Immature natural killer cell (primary cell): ENCODE measurements around the gene HRK. TPM values are rescaled to one million over a fixed set of nuclear protein-coding genes. Genes with fewer than 3 reads are reported as not detected.

Experiments used
- DNase-seq, 3 donors: peaks; one replicate each; pipeline ENCODE4 v3.0.0; 2022; ENCODE audit warnings: mixed read lengths in 1 of 3
- H3K27ac Mint-ChIP-seq, 6 donors: one replicate each; pipeline ENCODE4 v1.8.0; 2020; ENCODE audit warnings: mixed read lengths in 6 of 6, mild to moderate bottlenecking in 5 of 6, inconsistent platforms in 4 of 6, moderate library complexity in 3 of 6
- H3K27me3 Mint-ChIP-seq, 3 donors: one replicate each; pipeline ENCODE4 v1.8.0; 2020 to 2021; ENCODE audit warnings: low read depth in 3 of 3, mild to moderate bottlenecking in 3 of 3, mixed read lengths in 3 of 3, moderate library complexity in 3 of 3, inconsistent platforms in 1 of 3
- H3K36me3 Mint-ChIP-seq, 3 donors: one replicate each; pipeline ENCODE4 v1.8.0; 2020; ENCODE audit warnings: mixed read lengths in 3 of 3, inconsistent platforms in 2 of 3, mild to moderate bottlenecking in 2 of 3
- H3K4me1 Mint-ChIP-seq, 2 donors: one replicate each; pipeline ENCODE4 v1.8.0; 2020; ENCODE audit warnings: inconsistent platforms in 2 of 2, mild to moderate bottlenecking in 2 of 2, mixed read lengths in 2 of 2, moderate library complexity in 1 of 2
- H3K4me3 Mint-ChIP-seq, 5 donors: one replicate each; pipeline ENCODE4 v1.8.0; 2020; ENCODE audit warnings: mild to moderate bottlenecking in 5 of 5, mixed read lengths in 5 of 5, inconsistent platforms in 3 of 5, moderate library complexity in 3 of 5
- H3K9me3 Mint-ChIP-seq, 6 donors: one replicate each; pipeline ENCODE4 v1.8.0; 2020; ENCODE audit warnings: mild to moderate bottlenecking in 6 of 6, mixed read lengths in 6 of 6, inconsistent platforms in 4 of 6, moderate library complexity in 3 of 6
- polyA plus RNA-seq, 3 donors: library from polyadenylated mRNA; unstranded; fragments of 300-500 nt; fragmentation: Illumina TruSeq; gene quantifications; one replicate each; pipeline ENCODE4 v1.2.3, GENCODE V29; 2021

The HRK gene
- polyA plus RNA-seq, 3 donors from 2014 or later: not detected

DNA sequence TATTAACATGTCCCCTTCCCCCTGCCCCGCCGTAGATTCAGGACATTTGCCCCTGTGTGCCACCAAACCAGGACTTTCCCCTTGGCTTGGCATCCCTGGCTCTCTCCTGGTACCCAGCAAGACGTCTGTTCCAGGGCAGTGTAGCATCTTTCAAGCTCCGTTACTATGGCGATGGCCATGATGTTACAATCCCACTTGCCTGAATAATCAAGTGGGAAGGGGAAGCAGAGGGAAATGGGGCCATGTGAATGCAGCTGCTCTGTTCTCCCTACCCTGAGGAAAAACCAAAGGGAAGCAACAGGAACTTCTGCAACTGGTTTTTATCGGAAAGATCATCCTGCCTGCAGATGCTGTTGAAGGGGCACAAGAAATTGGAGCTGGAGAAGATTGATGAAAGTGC is 28.9 kb downstream of the HRK start:
- Mint-ChIP-seq H3K36me3 (no peaks in the 10 kb centered on the region), H3K27ac (no peak overlapping the region), H3K4me3 (no peak overlapping the region), H3K4me1 (no peaks in the 10 kb centered on the region), H3K9me3 (no peaks in the 10 kb centered on the region), H3K27me3 (peaks cover 4 to 9% (median 7%) of the 10 kb centered on the region in 3 donors)
- DNase-seq: no peak

- H3K4me1 Mint-ChIP-seq: no peaks in the 10 kb centered on the region
- no peak overlapping the region for H3K4me3 Mint-ChIP-seq
- no peak for DNase-seq
- no peaks in the 10 kb centered on the region for H3K36me3 Mint-ChIP-seq
- H3K27me3 Mint-ChIP-seq: peaks cover 3 to 7% (median 3%) of the 10 kb centered on the region in 3 donors
- H3K27ac Mint-ChIP-seq: no peak overlapping the region
- no peaks in the 10 kb centered on the region for H3K9me3 Mint-ChIP-seq
Measured at GRCh38 chr12:116849216-116849615, 32.0 kb downstream of the HRK start.

GRCh38 chr12:116843085-116843484 is 38.2 kb downstream of the HRK start:
- no peak for DNase-seq
- no peak overlapping the region for H3K27ac Mint-ChIP-seq
- H3K4me1 Mint-ChIP-seq: no peaks in the 10 kb centered on the region
- H3K4me3 Mint-ChIP-seq: no peak overlapping the region
- no peaks in the 10 kb centered on the region for H3K9me3 Mint-ChIP-seq
- H3K27me3 Mint-ChIP-seq: peaks cover 0 to 2% (median 0%) of the 10 kb centered on the region in 3 donors
- no peaks in the 10 kb centered on the region for H3K36me3 Mint-ChIP-seq

DNA sequence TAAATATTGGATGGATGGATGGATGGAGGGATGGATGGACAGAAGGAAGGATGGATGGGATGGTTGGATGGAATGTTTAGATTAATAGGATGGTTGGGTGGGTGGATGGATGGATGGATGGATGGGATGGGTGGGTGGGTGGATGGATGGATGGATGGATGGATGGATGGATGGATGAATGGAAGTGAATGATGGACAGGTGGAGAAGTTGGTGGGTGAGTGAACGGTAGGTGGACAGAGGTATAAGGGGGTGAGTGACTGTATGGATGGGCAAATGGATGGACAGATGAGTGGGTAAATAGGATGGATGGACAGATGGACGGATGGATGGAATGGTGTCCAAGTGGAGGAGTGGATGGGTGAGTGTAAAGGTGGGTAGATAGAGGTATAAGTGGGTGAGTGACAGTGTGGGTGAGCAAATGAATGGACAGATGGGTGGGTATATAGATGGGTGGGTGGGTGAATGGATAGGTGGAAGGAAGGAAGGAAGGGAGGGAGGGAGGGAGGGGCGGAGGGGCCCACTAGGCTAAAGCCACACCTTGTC is 41.9 kb downstream of the HRK start:
- no peaks in the 10 kb centered on the region for H3K4me1 Mint-ChIP-seq
- no peaks in the 10 kb centered on the region for H3K9me3 Mint-ChIP-seq
- DNase-seq: no peak
- no peak overlapping the region for H3K4me3 Mint-ChIP-seq
- peaks cover 0 to 4% (median 3%) of the 10 kb centered on the region in 3 donors for H3K36me3 Mint-ChIP-seq
- no peak overlapping the region for H3K27ac Mint-ChIP-seq
- H3K27me3 Mint-ChIP-seq: no peaks in the 10 kb centered on the region

DNA sequence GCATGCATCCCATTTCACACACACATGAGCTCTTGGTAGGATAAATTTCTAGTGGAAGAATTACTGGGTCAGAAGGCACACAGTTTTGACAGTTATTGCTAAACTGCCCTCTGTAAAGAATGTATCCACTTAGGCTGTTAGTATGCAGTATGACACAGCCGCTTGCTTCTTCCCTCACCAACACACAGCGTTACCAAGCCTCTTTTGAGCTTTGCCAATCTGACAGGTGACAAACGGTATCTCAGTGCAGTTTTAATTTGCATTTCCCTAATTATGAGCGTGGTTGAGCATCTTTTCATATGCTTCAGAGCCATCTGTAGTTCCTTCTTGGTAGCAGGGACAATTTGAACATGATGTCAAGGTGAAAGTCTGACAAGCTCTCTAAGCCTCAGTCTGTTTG is 42.9 kb downstream of the HRK start:
- no peaks in the 10 kb centered on the region for H3K27me3 Mint-ChIP-seq
- no peak for DNase-seq
- no peak overlapping the region for H3K27ac Mint-ChIP-seq
- peaks cover 0 to 4% (median 4%) of the 10 kb centered on the region in 3 donors for H3K36me3 Mint-ChIP-seq
- H3K9me3 Mint-ChIP-seq: no peaks in the 10 kb centered on the region
- H3K4me3 Mint-ChIP-seq: no peak overlapping the region
- no peaks in the 10 kb centered on the region for H3K4me1 Mint-ChIP-seq

- no peak overlapping the region for H3K4me3 Mint-ChIP-seq
- no peaks in the 10 kb centered on the region for H3K4me1 Mint-ChIP-seq
- DNase-seq: no peak
- no peaks in the 10 kb centered on the region for H3K27me3 Mint-ChIP-seq
- peaks cover 0 to 4% (median 4%) of the 10 kb centered on the region in 3 donors for H3K36me3 Mint-ChIP-seq
- no peaks in the 10 kb centered on the region for H3K9me3 Mint-ChIP-seq
- peak overlapping the region in 1 of 6 donors; percentile 27 for H3K27ac Mint-ChIP-seq
Measured at GRCh38 chr12:116837097-116837496, 44.1 kb downstream of the HRK start.

DNA sequence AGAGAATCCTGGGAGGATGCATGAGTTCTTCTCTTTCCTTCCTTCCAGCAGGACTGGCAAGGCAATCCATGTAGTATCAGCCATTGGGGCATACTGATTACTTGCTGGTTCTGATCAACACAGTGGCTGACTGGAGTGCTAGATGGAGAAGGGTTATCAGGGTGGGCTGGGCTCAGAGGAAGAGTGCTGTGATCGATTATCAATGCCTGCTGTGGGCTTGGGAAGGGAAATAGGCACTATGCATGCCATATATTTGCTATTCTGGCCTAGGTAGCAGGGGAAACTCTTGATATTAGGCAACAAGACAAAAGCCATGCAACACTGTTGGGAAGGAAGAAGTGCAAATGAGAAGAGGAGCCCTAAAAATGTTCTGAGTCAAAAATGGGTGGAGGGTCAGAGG is 45.8 kb downstream of the HRK start:
- Mint-ChIP-seq H3K4me1 (no peaks in the 10 kb centered on the region), H3K27me3 (peaks cover 0 to 2% (median 0%) of the 10 kb centered on the region in 3 donors), H3K9me3 (no peaks in the 10 kb centered on the region), H3K27ac (no peak overlapping the region), H3K36me3 (peaks cover 0 to 4% (median 4%) of the 10 kb centered on the region in 3 donors), H3K4me3 (no peak overlapping the region)
- no peak for DNase-seq

GRCh38 chr12:116833474-116833873 is 47.8 kb downstream of the HRK start:
- no peaks in the 10 kb centered on the region for H3K9me3 Mint-ChIP-seq
- no peak for DNase-seq
- no peaks in the 10 kb centered on the region for H3K4me1 Mint-ChIP-seq
- peaks cover 0 to 4% (median 4%) of the 10 kb centered on the region in 3 donors for H3K36me3 Mint-ChIP-seq
- no peak overlapping the region for H3K27ac Mint-ChIP-seq
- H3K27me3 Mint-ChIP-seq: peaks cover 0 to 2% (median 0%) of the 10 kb centered on the region in 3 donors
- no peak overlapping the region for H3K4me3 Mint-ChIP-seq

DNA sequence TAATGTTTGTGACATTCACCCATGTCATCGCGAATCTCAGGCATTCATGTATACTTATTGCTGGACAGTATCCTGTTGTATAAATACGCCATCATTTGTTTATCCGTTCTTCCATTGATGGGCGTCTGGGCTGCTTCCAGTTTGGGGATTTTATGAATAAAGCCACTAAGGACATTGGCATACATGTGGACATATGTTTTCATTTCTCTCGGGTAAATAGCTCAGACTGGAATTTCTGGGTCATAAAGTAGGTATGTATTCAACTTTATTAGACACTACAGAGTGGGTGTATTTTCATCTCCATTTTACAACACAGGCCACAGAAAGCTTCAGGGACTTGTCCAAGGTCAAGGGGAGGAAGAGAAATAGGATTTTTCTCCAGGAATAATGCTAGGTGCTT is 48.9 kb downstream of the HRK start:
- Mint-ChIP-seq H3K9me3 (no peaks in the 10 kb centered on the region), H3K27me3 (peaks cover 0 to 2% (median 2%) of the 10 kb centered on the region in 3 donors), H3K4me1 (no peaks in the 10 kb centered on the region)

DNA sequence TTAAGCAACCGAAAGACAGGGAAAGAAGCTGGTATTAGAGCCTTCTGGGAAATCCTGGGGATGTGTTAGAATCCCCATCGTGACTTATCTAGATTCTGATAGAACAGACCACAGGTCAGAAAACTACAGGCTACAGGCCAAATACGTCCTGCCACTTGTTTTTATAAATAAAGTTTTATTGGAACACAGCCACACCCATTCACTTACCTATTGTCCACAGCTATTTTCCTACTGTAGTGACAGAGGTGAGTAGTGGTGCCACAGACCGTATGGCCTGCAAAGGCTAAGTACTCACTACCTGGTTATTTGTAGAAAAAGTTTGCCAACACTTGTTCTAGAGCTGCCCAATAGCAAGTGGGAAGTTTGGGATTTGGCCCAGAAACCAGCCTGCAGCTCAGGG is 53.8 kb downstream of the HRK start:
- no peak for DNase-seq
- Mint-ChIP-seq H3K36me3 (peaks cover 0 to 3% (median 0%) of the 10 kb centered on the region in 3 donors), H3K27me3 (peaks cover 2% of the 10 kb centered on the region in 3 donors), H3K9me3 (peaks cover 0 to under 1% (median 0%) of the 10 kb centered on the region in 6 donors), H3K27ac (no peak overlapping the region), H3K4me1 (no peaks in the 10 kb centered on the region), H3K4me3 (no peak overlapping the region)

More for the DNA sequence above, 48.9 kb downstream of the HRK start:
- peaks cover 0 to 4% (median 4%) of the 10 kb centered on the region in 3 donors for H3K36me3 Mint-ChIP-seq
- DNase-seq: no peak
- no peak overlapping the region for H3K27ac Mint-ChIP-seq
- no peak overlapping the region for H3K4me3 Mint-ChIP-seq

GRCh38 chr12:116821291-116821690 is 60.0 kb downstream of the HRK start:
- no peak for DNase-seq
- Mint-ChIP-seq H3K27ac (peak overlapping the region in 3 of 6 donors; percentile 78 to 98 (median 96)), H3K9me3 (peaks cover 0 to 2% (median 0%) of the 10 kb centered on the region in 6 donors), H3K4me3 (no peak overlapping the region), H3K4me1 (peaks cover 16 to 29% of the 10 kb centered on the region in 2 donors), H3K27me3 (peaks cover 13 to 19% (median 15%) of the 10 kb centered on the region in 3 donors), H3K36me3 (peaks cover 0 to 3% (median 0%) of the 10 kb centered on the region in 3 donors)

DNA sequence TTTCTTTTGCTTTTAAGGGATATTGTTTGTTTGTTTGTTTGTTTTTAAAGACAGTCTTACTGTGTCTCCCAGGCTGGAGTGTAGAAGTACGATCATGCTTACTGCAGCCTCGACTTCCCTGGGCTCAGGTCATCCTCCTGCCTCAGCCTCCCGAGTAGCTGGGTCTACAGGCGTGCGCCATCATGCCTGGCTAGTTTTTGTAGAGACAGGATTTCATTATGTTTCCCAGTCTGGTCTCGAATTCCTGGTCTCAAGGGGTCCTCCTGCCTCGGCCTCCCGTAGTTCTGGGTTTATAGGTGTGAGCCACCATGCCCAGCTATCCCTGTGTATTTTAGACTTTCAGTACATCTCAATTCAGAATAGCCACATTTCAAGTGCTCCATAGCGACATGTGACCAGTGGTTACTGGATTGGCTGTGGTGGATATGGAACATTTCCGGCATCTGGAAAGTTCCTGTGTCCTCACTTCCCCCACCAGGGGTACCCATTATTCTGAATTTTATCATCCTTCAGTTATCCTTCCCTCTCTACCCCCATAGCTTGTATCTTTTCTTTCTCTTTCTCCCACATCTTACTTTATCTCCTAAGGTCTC is 61.1 kb downstream of the HRK start:
- H3K4me3 Mint-ChIP-seq: peak overlapping the region; percentile 40 to 90 (median 75)
- H3K4me1 Mint-ChIP-seq: peaks cover 16 to 29% of the 10 kb centered on the region in 2 donors
- peaks cover 0 to 3% (median 0%) of the 10 kb centered on the region in 3 donors for H3K36me3 Mint-ChIP-seq
- H3K9me3 Mint-ChIP-seq: peaks cover 0 to 2% (median 0%) of the 10 kb centered on the region in 6 donors
- DNase-seq: no peak
- peak overlapping the region; percentile 75 to 98 (median 84) for H3K27ac Mint-ChIP-seq
- peaks cover 13 to 16% (median 15%) of the 10 kb centered on the region in 3 donors for H3K27me3 Mint-ChIP-seq

DNA sequence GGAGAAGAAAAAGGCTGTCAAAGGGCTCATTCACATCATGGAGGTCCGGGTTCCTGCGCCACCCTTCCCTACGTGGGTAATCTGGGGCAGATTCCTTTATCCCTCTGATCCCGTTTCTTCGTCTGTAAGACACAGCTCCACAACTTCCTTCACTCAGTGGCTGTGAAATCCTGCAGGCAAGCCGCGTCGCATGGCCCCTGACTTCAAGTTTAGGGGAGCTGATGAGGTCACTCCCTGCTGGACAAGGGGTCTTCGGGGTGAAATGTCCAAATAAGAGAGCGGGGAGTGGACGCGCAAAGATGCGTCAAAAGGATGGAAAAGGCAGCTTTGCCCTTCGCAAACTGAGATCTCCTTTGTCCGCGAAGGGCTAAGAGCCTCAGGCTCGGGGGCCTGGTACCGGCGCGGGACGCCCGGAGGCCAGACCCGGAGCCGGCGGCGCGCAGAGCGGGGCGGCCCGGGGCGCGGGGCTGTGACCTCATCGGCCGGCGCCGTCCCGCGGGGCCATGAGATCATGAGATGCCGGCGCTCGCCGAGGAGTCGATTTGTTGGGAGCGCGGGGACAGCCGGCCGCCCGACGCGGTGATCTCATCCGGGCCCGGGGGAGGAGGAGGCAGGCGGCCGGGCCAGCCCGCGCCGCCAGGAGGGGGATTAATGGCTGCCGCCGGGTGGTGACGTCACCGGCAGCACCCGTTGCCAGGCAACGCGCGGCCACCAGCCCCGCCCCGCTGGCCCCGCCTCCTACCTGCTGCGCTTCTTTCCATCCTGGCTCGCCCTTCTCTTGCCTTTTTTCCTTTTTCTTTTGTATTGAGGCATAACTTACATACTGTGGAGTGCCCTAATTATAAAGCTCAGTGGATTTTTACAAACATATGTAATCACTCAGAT is 62.1 kb downstream of the HRK start:
- Mint-ChIP-seq H3K36me3 (no peaks in the 10 kb centered on the region), H3K27ac (peak overlapping the region; percentile 90 to 98 (median 95)), H3K4me1 (peaks cover 16 to 29% of the 10 kb centered on the region in 2 donors), H3K4me3 (peak overlapping the region; percentile 89 to 98 (median 94)), H3K27me3 (peaks cover 13 to 16% (median 15%) of the 10 kb centered on the region in 3 donors), H3K9me3 (peaks cover 0 to 2% (median 0%) of the 10 kb centered on the region in 6 donors)
- peak; percentile 89 to 91 (median 91) for DNase-seq
